ENCODE data around the gene PLIN5. TPM values are rescaled to one million over a fixed set of nuclear protein-coding genes. Genes with fewer than 3 reads are reported as not detected.

PLIN5 gene
- total RNA-seq, 1 experiment from 2014 or later, result 8.1 TPM

DNA sequence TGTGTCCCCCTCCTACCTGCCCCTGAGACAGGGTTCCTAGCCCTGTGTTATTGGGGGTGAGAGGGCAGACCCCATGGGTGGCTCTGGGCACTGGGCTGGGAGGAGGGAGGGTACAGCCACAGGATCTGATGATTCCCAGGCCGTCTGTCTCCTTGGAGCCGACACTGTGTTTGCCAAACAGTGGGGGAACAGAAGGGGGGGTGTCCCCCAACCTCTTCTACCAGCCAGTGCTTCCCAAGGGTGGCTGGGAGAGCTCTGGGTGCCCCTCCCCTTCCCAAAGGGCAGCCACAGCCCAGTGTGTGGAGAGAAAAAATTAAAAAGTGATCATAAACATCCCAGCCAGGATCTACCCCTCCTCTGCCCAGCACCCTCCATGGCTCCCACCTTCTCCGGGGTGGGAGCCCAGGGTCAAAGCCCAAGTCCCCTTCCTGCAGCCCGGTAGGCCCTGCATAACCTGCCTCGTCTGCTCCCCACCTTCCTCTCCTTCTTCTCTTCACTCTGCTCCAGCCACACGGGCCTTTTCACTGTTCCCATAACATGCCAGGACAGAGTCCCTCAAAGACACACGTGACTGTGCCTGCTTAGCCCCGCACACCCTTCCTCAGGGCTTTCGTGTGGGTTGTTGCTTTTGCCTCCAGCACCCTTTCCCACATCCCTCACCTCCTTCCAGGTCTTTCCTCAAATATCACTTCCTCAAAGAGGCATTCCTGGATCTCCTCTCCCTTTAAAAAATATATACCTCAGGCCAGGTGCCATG lies 15.3 kb downstream of the PLIN5 start (continued):
- TF ChIP-seq, protein P1, sequence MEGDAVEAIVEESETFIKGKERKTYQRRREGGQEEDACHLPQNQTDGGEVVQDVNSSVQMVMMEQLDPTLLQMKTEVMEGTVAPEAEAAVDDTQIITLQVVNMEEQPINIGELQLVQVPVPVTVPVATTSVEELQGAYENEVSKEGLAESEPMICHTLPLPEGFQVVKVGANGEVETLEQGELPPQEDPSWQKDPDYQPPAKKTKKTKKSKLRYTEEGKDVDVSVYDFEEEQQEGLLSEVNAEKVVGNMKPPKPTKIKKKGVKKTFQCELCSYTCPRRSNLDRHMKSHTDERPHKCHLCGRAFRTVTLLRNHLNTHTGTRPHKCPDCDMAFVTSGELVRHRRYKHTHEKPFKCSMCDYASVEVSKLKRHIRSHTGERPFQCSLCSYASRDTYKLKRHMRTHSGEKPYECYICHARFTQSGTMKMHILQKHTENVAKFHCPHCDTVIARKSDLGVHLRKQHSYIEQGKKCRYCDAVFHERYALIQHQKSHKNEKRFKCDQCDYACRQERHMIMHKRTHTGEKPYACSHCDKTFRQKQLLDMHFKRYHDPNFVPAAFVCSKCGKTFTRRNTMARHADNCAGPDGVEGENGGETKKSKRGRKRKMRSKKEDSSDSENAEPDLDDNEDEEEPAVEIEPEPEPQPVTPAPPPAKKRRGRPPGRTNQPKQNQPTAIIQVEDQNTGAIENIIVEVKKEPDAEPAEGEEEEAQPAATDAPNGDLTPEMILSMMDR (IDR thresholded peaks at IDR 0.05 in 2 of 3, conservative IDR thresholded peaks at IDR 0.05 in 1 of 3; ENCODE audit: borderline replicate concordance in 1 of 3, insufficient read depth in 1 of 3, low read depth in 2 of 3, low read length in 2 of 3), result no peak
- TF ChIP-seq SIN3A (IDR thresholded peaks at IDR 0.05; ENCODE audit: low read depth) (no peak), MAX (IDR thresholded peaks at IDR 0.05) (no peak), POLR2AphosphoS5 (IDR thresholded peaks at IDR 0.05; ENCODE audit: low read depth, low read length) (no peak)

DNA sequence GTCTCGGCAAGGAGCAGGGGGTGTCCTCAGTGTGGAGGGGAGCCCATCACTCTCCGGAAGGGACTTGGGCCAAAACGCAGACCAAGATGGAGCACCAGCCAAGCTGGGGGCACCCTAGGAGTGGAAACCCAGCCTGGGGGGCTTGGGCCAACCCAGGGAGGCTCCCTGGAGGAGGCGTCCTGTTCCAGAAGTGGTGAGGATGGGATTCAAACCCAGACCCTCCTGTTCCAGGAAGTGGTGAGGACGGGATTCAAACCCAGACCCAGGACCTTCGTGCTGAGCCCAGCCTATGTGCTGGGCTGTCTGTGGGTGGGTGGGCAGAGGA lies 15.9 kb downstream of the PLIN5 start:
- RAD21 ChIA-PET (ENCODE audit: low non-redundant PET in 1 of 2, low total read pairs in 2 of 2, uncharacterized antibody in 2 of 2, unreplicated experiment in 2 of 2), result no interaction called here
- H3K27me3 ChIP-seq (ENCODE audit: insufficient read depth, low read length), result no peaks in the 10 kb centered on the region
- H4K20me1 ChIP-seq (ENCODE audit: insufficient read depth), result no peaks in the 10 kb centered on the region
- ATAC-seq, result no peak
- POLR2A ChIA-PET, result no interaction called here
- H3K36me3 ChIP-seq (ENCODE audit: control insufficient read depth in 1 of 2, insufficient read depth in 2 of 2, low read length in 2 of 2), result no peaks in the 10 kb centered on the region
- no peak overlapping the region for H2AFZ ChIP-seq (ENCODE audit: low read depth, low read length, poor library complexity, severe bottlenecking)
- DNase-seq (ENCODE audit: low read depth, low spot score), result no peak
- H3K9ac ChIP-seq (ENCODE audit: low read length), result no peak overlapping the region
- no peaks in the 10 kb centered on the region for H3K9me3 ChIP-seq (ENCODE audit: control insufficient read depth in 1 of 2, insufficient read depth in 1 of 2, low read depth in 1 of 2, low read length in 2 of 2)
- H3K4me2 ChIP-seq (ENCODE audit: low read length), result no peak overlapping the region
- peaks cover 0 to 7% of the 10 kb centered on the region in 2 experiments; a peak in 1 of 4 replicates for H3K4me1 ChIP-seq (ENCODE audit: control insufficient read depth in 1 of 2, insufficient read depth in 2 of 2, low read length in 2 of 2)
- intact Hi-C loops (cut with micrococcal nuclease), result no loop called here
- TF ChIP-seq ZFX (IDR thresholded peaks at IDR 0.05) (no peak), SP1 (IDR thresholded peaks at IDR 0.05; ENCODE audit: low read depth) (no peak), EZH2phosphoT487 (IDR thresholded peaks at IDR 0.05; ENCODE audit: borderline replicate concordance) (no peak)
- H3K79me2 ChIP-seq (ENCODE audit: insufficient read depth, low read length), result no peaks in the 10 kb centered on the region
- no TSS peak for BruUV-seq (replicated peaks)
- CTCF ChIA-PET, result no interaction called here
- no peak overlapping the region for H3K4me3 ChIP-seq (replicated peaks in 1 of 2; ENCODE audit: low read depth in 1 of 2, low read length in 2 of 2)
- no peak overlapping the region for H3K27ac ChIP-seq (ENCODE audit: low read depth, low read length)
- H3K9me2 ChIP-seq (ENCODE audit: insufficient read depth), result no peaks in the 10 kb centered on the region

Data from HCT116 (cell line).